WTC11 (cell line): ENCODE results near the gene ARMC8. TPM values are rescaled to one million over a fixed set of nuclear protein-coding genes. Genes with fewer than 3 reads are reported as not detected.

Experiments used
- ARID4B ChIP-seq: sonication (generic); formaldehyde crosslinking; IDR thresholded peaks from 2 replicates; pipeline ENCODE4 v1.8.0; 2023; ENCODE audit warnings: missing genetic modification reagents, mild to moderate bottlenecking, borderline replicate concordance
- ATF2 ChIP-seq: sonication (generic); formaldehyde crosslinking; IDR thresholded peaks from 2 replicates; pipeline ENCODE4 v1.8.1; 2022; ENCODE audit warnings: low read depth, missing genetic modification reagents, borderline replicate concordance
- ATF6 ChIP-seq: sonication (generic); formaldehyde crosslinking; IDR thresholded peaks from 2 replicates; pipeline ENCODE4 v1.8.1; 2023; ENCODE audit warnings: mild to moderate bottlenecking, missing genetic modification reagents
- CREM ChIP-seq: sonication (generic); formaldehyde crosslinking; IDR thresholded peaks from 2 replicates; pipeline ENCODE4 v1.8.1; 2022; ENCODE audit warnings: mild to moderate bottlenecking, missing genetic modification reagents, moderate library complexity
- E2F5 ChIP-seq: sonication (generic); formaldehyde crosslinking; IDR thresholded peaks from 2 replicates; pipeline ENCODE4 v1.8.1; 2022; ENCODE audit warnings: mild to moderate bottlenecking, moderate library complexity, missing genetic modification reagents
- ELF4 ChIP-seq: sonication (generic); formaldehyde crosslinking; IDR thresholded peaks from 2 replicates; pipeline ENCODE4 v1.8.1; 2022; ENCODE audit warnings: low read depth, mild to moderate bottlenecking, moderate library complexity, missing genetic modification reagents
- ESRRA ChIP-seq: sonication (generic); formaldehyde crosslinking; IDR thresholded peaks from 2 replicates; pipeline ENCODE4 v1.8.1; 2022; ENCODE audit warnings: mild to moderate bottlenecking, missing genetic modification reagents, borderline replicate concordance
- FOXJ3 ChIP-seq: sonication (generic); formaldehyde crosslinking; IDR thresholded peaks from 2 replicates; pipeline ENCODE4 v1.9.0; 2021; ENCODE audit warnings: missing genetic modification reagents, mild to moderate bottlenecking, borderline replicate concordance
- GRHL2 ChIP-seq: fragments of 250-450 bp; sonication (Bioruptor Pico); IDR thresholded peaks from 2 replicates; pipeline ENCODE4 v1.8.0; 2022; ENCODE audit warnings: mild to moderate bottlenecking, moderate library complexity; ENCODE audit not compliant: insufficient replicate concordance, severe bottlenecking
- IRF1 ChIP-seq: sonication (generic); formaldehyde crosslinking; IDR thresholded peaks from 2 replicates; pipeline ENCODE4 v1.8.0; 2023; ENCODE audit warnings: missing genetic modification reagents
- NR2C2 ChIP-seq: sonication (generic); formaldehyde crosslinking; IDR thresholded peaks from 2 replicates; pipeline ENCODE4 v1.8.0; 2022; ENCODE audit warnings: mild to moderate bottlenecking, missing genetic modification reagents
- SMAD3 ChIP-seq: sonication (generic); formaldehyde crosslinking; IDR thresholded peaks from 2 replicates; pipeline ENCODE4 v1.8.0; 2022; ENCODE audit warnings: missing genetic modification reagents, mild to moderate bottlenecking, borderline replicate concordance
- STAT6 ChIP-seq: sonication (generic); formaldehyde crosslinking; conservative IDR thresholded peaks from 2 replicates; pipeline ENCODE4 v1.8.1; 2023; ENCODE audit warnings: mild to moderate bottlenecking, low read depth, missing genetic modification reagents, moderate library complexity
- TEAD1 ChIP-seq: sonication (generic); formaldehyde crosslinking; IDR thresholded peaks from 2 replicates; pipeline ENCODE4 v1.8.0; 2022; ENCODE audit warnings: mild to moderate bottlenecking, missing genetic modification reagents
- TP53 ChIP-seq: sonication (generic); formaldehyde crosslinking; IDR thresholded peaks from 2 replicates; pipeline ENCODE4 v1.8.1; 2023; ENCODE audit warnings: mild to moderate bottlenecking, missing genetic modification reagents
- USF1 ChIP-seq: sonication (generic); formaldehyde crosslinking; IDR thresholded peaks from 2 replicates; pipeline ENCODE4 v1.8.0; 2022; ENCODE audit warnings: mild to moderate bottlenecking, missing genetic modification reagents
- ZMAT4 ChIP-seq: fragments of 250-450 bp; sonication (Bioruptor Pico); IDR thresholded peaks from 2 replicates; pipeline ENCODE4 v1.9.0; 2021; ENCODE audit warnings: mild to moderate bottlenecking
- ZNF219 ChIP-seq: sonication (generic); formaldehyde crosslinking; IDR thresholded peaks from 2 replicates; pipeline ENCODE4 v1.8.0; 2023; ENCODE audit warnings: missing genetic modification reagents, mild to moderate bottlenecking, borderline replicate concordance
- ZNF423 ChIP-seq: fragments of 250-450 bp; sonication (Bioruptor Pico); IDR thresholded peaks from 2 replicates; pipeline ENCODE4 v2.1.2; 2022; ENCODE audit warnings: mild to moderate bottlenecking, moderate library complexity
- ZSCAN18 ChIP-seq: fragments of 250-450 bp; sonication (Bioruptor Pico); IDR thresholded peaks from 2 replicates; pipeline ENCODE4 v2.1.2; 2022; ENCODE audit warnings: mild to moderate bottlenecking, moderate library complexity
- total RNA-seq: library from RNA; stranded (reverse); gene quantifications from 3 replicates; pipeline ENCODE4 v1.2.3, GENCODE V29; 2021

Gene ARMC8
- total RNA-seq, 1 experiment from 2014 or later: 44.9 TPM

GRCh38 chr3:138174421-138175131 is 12.5 kb upstream of the ARMC8 start, which contains the start of gene DBR1 (continued):
- TF ChIP-seq ARID4B (CRISPR knock-in tag) (no peak; the same call in 1 of the 2 replicates), ATF6 (no peak), ZNF219 (CRISPR knock-in tag) (no peak), ZSCAN18 (CRISPR knock-in tag) (no peak), ZNF423 (CRISPR knock-in tag) (no peak), ELF4 (CRISPR knock-in tag) (no peak), ATF2 (CRISPR knock-in tag) (no peak), TP53 (CRISPR knock-in tag) (no peak), SMAD3 (CRISPR knock-in tag) (0 out of 2 replicates have a peak, but pooled peaks have one; percentile 36), GRHL2 (CRISPR knock-in tag) (no peak), STAT6 (CRISPR knock-in tag) (no peak), TEAD1 (CRISPR knock-in tag) (no peak; the same call in 1 of the 2 replicates), E2F5 (CRISPR knock-in tag) (peak; percentile 69; the same call in 1 of the 2 replicates), CREM (CRISPR knock-in tag) (0 out of 2 replicates have a peak, but pooled peaks have one; percentile 29), IRF1 (no peak), ZMAT4 (CRISPR knock-in tag) (no peak), ESRRA (no peak), USF1 (CRISPR knock-in tag) (no peak), NR2C2 (no peak), FOXJ3 (CRISPR knock-in tag) (no peak)
